ENCODE results near the gene DHFR2.

DNA sequence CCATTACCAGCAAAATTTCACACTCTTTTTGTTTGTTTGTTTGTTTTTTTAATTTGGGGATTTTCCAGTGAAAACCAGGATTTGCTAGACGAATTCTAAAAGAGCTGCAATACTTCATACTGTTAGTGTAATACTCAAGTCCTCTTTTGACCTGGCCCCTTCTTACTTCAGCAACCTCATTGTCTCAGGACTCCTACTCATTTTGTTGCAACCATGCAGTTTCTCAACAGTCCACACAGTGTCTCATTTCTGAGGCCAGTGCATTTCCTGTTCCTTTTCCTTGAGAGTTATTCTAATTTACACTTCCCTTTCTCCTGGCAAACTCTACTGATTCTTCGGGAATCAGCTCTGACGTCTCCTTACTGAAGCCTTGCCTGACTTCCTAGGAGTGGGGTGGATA is 35.7 kb upstream of the DHFR2 start:
- TF ChIP-seq CTCF (IDR thresholded peaks at IDR 0.05), result no peak
- no peak for TF ChIP-seq EZH2 (IDR thresholded peaks at IDR 0.05; ENCODE audit: borderline replicate concordance, insufficient read depth, low read depth, low read length, poor library complexity, severe bottlenecking)
